OCI-LY7 (cell line): ENCODE data around the gene EEF2K. TPM values are rescaled to one million over a fixed set of nuclear protein-coding genes. Genes with fewer than 3 reads are reported as not detected.
"Not testable (repeated sequence)": the region's sequence is repeated elsewhere in the genome, so short reads cannot be mapped to it uniquely, and the experiment has no call there.

ENCODE experiments used
- BruUV-seq: library from RNA; stranded (reverse); fragments of 400-500 nt; replicated peaks from 2 replicates; lab custom pipeline; 2021; lab: Mats Ljungman, UMichigan
- CTCF ChIA-PET: fragments of 300-600 bp; sonication (Branson Sonifier 250); formaldehyde crosslinking; loops from one replicate; lab custom pipeline; 2022; ENCODE audit warnings: antibody characterized with exemption; ENCODE audit not compliant: unreplicated experiment; lab: Charles Lee
- POLR2A ChIA-PET: fragments of 300-600 bp; sonication (Branson Sonifier 250); formaldehyde crosslinking; loops from one replicate; lab custom pipeline; 2022; ENCODE audit warnings: antibody characterized with exemption; lab: Charles Lee
- DNase-seq: peaks from one replicate; pipeline ENCODE4 v3.0.0-alpha.2; 2015; ENCODE audit warnings: low spot score
- H2AFZ ChIP-seq: fragments of 200-600 bp; sonication (generic), shearing (Covaris generic); 2 replicates; pipeline ENCODE4 v1.6.1; 2014; ENCODE audit warnings: mild to moderate bottlenecking, antibody characterized with exemption, low read length, moderate library complexity
- H3K27ac ChIP-seq: fragments of 200-600 bp; sonication (generic); 2 replicates; pipeline ENCODE4 v1.5.1; 2014; ENCODE audit warnings: mixed run types, low read depth, mild to moderate bottlenecking, moderate library complexity, low read length, inconsistent platforms; ENCODE audit not compliant: poor library complexity, severe bottlenecking
- H3K36me3 ChIP-seq: fragments of 200-600 bp; sonication (generic); 2 replicates; pipeline ENCODE4 v1.6.1; 2014; ENCODE audit warnings: mild to moderate bottlenecking, antibody characterized with exemption, low read length, moderate library complexity, mixed read lengths; ENCODE audit not compliant: insufficient read depth
- H3K4me1 ChIP-seq: fragments of 200-600 bp; sonication (generic); 2 replicates; pipeline ENCODE4 v1.5.1; 2014; ENCODE audit warnings: mild to moderate bottlenecking, low read length; ENCODE audit not compliant: insufficient read depth, poor library complexity, severe bottlenecking
- H3K4me2 ChIP-seq: fragments of 200-600 bp; sonication (generic); 2 replicates; pipeline ENCODE4 v1.6.1; 2014; ENCODE audit warnings: mild to moderate bottlenecking, low read length
- H3K4me3 ChIP-seq: fragments of 200-600 bp; sonication (generic); 2 replicates; pipeline ENCODE4 v1.5.1; 2014; ENCODE audit warnings: mild to moderate bottlenecking, low read depth, low read length; ENCODE audit not compliant: poor library complexity, severe bottlenecking
- H3K79me2 ChIP-seq: fragments of 200-600 bp; sonication (generic); 2 replicates; pipeline ENCODE4 v1.6.1; 2016; ENCODE audit warnings: low read depth, mild to moderate bottlenecking, low read length, moderate library complexity, mixed read lengths; ENCODE audit not compliant: insufficient read depth
- H3K9me2 ChIP-seq: fragments of 200-600 bp; sonication (generic); 2 replicates; pipeline ENCODE4 v1.6.1; 2016; ENCODE audit warnings: mild to moderate bottlenecking, low read length, mixed read lengths; ENCODE audit not compliant: insufficient read depth
- H3K9me3 ChIP-seq: fragments of 200-600 bp; sonication (generic); 2 replicates; pipeline ENCODE4 v1.6.1; 2014; ENCODE audit warnings: mild to moderate bottlenecking, mixed run types, low read length, mixed read lengths
- H4K20me1 ChIP-seq: fragments of 200-600 bp; sonication (generic); 2 replicates; pipeline ENCODE4 v1.6.1; 2014; ENCODE audit warnings: mild to moderate bottlenecking, antibody characterized with exemption, low read length, moderate library complexity, mixed read lengths; ENCODE audit not compliant: insufficient read depth
- CTCF ChIP-seq: fragments of 200-600 bp; sonication (generic); conservative IDR thresholded peaks from 2 replicates; pipeline ENCODE4 v1.5.1; 2014; ENCODE audit warnings: mild to moderate bottlenecking, antibody characterized with exemption, low read length, moderate library complexity, mixed read lengths
- EZH2phosphoT487 ChIP-seq: fragments of 200-600 bp; sonication (generic); IDR thresholded peaks from 2 replicates; pipeline ENCODE4 v1.6.1; 2018; ENCODE audit warnings: low read depth, borderline replicate concordance, mild to moderate bottlenecking, mixed run types, antibody characterized with exemption, low read length, moderate library complexity, mixed read lengths
- intact Hi-C: fragments of 100-400 bp; cut with micrococcal nuclease; formaldehyde crosslinking; loops from one replicate; pipeline ENCODE4 v1.10.0; 2022; ENCODE audit not compliant: unreplicated experiment
- total RNA-seq, 2 experiments: library from RNA; depleted of rRNA in 1 of 2; stranded (reverse); fragments of >200 nt in 1 of 2; shearing (Covaris generic) in 1 of 2; gene quantifications; 2 replicates each; pipeline ENCODE4 v1.2.3, GENCODE V29; 2014 to 2022

EEF2K gene
- total RNA-seq, 2 experiments from 2014 or later = 23.8 to 42.3 TPM

- Histone ChIP-seq H3K4me2 (peak overlapping the region; percentile 48), H4K20me1 (no peaks in the 10 kb centered on the region), H3K4me1 (peaks cover 39% of the 10 kb centered on the region), H3K9me2 (no peaks in the 10 kb centered on the region), H3K9me3 (peaks cover 3% of the 10 kb centered on the region), H3K4me3 (peak overlapping the region; percentile 2), H3K36me3 (peaks cover 74% of the 10 kb centered on the region), H3K79me2 (peaks cover 23% of the 10 kb centered on the region; the same call in 1 of the 2 replicates), H3K27ac (peak overlapping the region; percentile 69), H2AFZ (no peak overlapping the region)
- peak; percentile 65 for DNase-seq
- CTCF ChIA-PET = interaction anchor here (0.5 to 0.6 kb wide), 2 partner anchors 25 to 1060 kb away, joined by 3 read pairs; no protein-coding TSS in a partner anchor
- TF ChIP-seq CTCF (no peak), EZH2phosphoT487 (no peak)
- POLR2A ChIA-PET = interaction anchor here (0.6 to 1.4 kb wide), 5 partner anchors 8 to 22 kb away, joined by 3 to 6 read pairs (median 4); no protein-coding TSS in a partner anchor
- intact Hi-C loops = no loop called here
- BruUV-seq = no TSS peak
Measured at GRCh38 chr16:22216191-22216831, 10.2 kb downstream of the EEF2K start.

- H2AFZ ChIP-seq, H3K4me2 ChIP-seq, DNase-seq, H4K20me1 ChIP-seq, H3K9me3 ChIP-seq, H3K9me2 ChIP-seq, intact Hi-C loops, BruUV-seq, CTCF ChIA-PET, H3K4me3 ChIP-seq: not testable (repeated sequence)
- Histone ChIP-seq H3K36me3 (peaks cover 69% of the 10 kb centered on the region), H3K27ac (peak overlapping the region; percentile 69), H3K4me1 (peaks cover 39% of the 10 kb centered on the region), H3K79me2 (peaks cover 18% of the 10 kb centered on the region; the same call in 1 of the 2 replicates)
- POLR2A ChIA-PET = interaction anchor here (1.0 to 1.1 kb wide), 3 partner anchors 9 to 23 kb away, joined by 3 to 4 read pairs (median 4); no protein-coding TSS in a partner anchor
Measured at GRCh38 chr16:22216832-22217225, 10.8 kb downstream of the EEF2K start.

GRCh38 chr16:22217890-22218730 lies 12.0 kb downstream of the EEF2K start:
- TF ChIP-seq CTCF (no peak), EZH2phosphoT487 (no peak)
- peaks cover 59% of the 10 kb centered on the region for H3K36me3 ChIP-seq
- H3K4me2 ChIP-seq = peak overlapping the region; percentile 15; the same call in 1 of the 2 replicates
- ChIA-PET POLR2A (interaction anchor here (0.6 to 1.5 kb wide), 2 partner anchors 78 to 737 kb away, joined by 5 to 8 read pairs; no protein-coding TSS in a partner anchor), CTCF (no interaction called here)
- H4K20me1 ChIP-seq = no peaks in the 10 kb centered on the region
- H3K9me2 ChIP-seq = no peaks in the 10 kb centered on the region
- peaks cover 39% of the 10 kb centered on the region for H3K4me1 ChIP-seq
- H3K79me2 ChIP-seq = peaks cover 15% of the 10 kb centered on the region; the same call in 1 of the 2 replicates
- peak; percentile 38 for DNase-seq
- no peak overlapping the region for H2AFZ ChIP-seq
- BruUV-seq = no TSS peak
- H3K9me3 ChIP-seq = no peaks in the 10 kb centered on the region
- no peak overlapping the region for H3K27ac ChIP-seq
- H3K4me3 ChIP-seq = no peak overlapping the region
- intact Hi-C loops = no loop called here
